Non-pigmented ciliary epithelial cell (primary cell): ENCODE data around the gene RPL39L.
"Not testable (repeated sequence)": the region's sequence is repeated elsewhere in the genome, so short reads cannot be mapped to it uniquely, and the experiment has no call there.

ENCODE experiments used
- DNase-seq: peaks from one replicate; pipeline ENCODE4 v3.0.0-alpha.2; 2010; ENCODE audit warnings: low read depth

Gene RPL39L

DNA sequence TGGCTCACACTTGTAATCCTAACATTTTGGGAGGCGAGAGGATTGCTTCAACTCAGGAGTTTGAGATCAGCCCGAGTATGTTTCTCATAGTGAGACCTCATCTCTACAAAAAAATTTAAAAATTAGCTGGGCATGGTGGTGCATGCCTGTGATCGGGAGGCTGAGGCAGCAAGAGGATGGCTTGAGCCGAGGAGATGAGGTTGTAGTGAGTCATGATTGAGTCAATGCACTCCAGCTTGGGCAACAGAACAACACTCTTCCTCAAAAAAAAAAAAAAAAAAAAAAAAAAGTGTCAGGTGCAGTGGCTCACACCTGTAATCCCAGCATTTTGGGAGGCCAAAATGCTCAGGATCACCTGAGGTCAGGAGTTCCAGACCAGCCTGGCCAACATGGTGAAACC is 2.4 kb downstream of the RPL39L start:
- DNase-seq, result peak; percentile 26

DNA sequence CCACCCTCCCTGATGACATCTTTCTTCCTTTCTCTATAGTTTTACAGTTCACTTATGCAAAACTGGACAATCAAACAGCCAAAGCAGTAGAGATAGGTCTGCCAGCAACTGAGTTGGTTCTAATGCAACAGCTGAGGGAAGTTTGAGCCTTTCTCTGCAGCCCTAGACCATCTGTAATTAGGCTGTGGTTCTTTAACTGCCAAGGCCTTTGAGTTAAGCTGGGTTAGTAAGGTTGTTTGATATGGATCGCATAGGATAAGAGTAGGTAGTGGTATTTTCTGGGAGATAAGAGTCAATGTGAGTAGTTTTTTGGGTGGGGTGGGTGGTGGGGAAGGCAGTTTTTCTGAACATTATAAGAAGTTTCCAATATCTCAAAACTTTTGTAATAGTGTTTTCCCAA is 3.0 kb downstream of the RPL39L start:
- DNase-seq, result no peak

DNA sequence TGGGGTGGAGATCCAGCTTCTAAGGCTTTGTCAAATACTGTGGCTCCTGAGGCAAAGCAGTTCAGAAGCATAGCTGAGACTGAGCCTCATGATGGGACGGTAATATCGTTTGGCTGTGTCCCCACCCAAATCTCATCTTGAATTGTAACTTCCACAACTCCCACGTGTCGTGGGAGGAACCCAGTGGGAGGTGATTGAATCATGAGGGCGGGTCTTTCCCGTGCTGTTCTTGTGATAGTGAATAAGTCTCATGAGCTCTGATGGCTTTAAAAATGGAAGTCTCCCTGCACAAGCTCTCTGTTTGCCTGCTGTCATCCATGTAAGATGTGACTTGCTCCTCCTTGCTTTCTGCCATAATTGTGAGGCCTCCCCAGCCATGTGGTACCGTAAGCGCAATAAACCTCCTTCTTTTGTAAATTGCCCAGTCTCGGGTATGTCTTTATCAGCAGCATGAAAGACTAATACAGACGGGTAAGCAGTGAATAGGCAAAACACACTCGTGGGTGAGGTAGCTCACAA is 4.1 kb downstream of the RPL39L start:
- not testable (repeated sequence) for DNase-seq

DNA sequence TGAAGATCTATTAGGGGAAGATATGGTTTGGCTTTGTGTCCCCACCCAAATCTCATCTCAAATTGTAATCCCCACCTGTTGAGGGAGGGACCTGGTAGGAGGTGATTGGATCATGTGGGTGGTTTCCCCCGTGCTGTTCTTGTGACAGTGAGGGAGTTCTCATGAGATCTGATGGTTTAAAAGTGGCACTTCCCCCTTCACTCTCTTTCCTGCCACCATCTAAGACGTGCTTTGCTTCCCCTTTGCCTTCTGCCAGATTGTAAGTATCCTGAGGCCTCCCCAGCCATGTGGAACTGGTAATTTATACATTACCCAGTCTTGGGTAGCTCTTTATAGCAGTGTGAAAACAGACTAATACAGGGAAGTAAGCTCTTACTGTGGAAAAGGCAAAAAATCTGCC is 6.1 kb downstream of the RPL39L start:
- DNase-seq, result not testable (repeated sequence)

DNA sequence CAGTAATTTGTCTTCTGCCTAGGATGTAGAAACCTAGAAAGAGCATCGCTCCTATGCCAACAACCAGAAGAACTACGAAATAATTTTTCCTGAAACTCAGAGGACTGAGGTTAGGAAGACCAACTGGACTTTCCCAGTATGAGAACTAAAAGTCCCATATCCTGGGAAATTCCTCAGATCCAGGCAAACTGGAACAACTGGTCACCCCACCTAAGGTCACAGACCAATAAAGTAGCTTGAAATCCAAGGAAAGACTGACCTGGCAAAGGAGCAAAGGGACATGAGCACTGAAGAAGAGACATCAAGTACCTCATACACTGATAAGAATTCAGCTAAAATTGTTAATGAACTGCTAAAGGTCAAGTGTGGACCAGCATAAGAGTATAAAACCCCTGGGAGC is 6.6 kb downstream of the RPL39L start:
- DNase-seq, result no peak

DNA sequence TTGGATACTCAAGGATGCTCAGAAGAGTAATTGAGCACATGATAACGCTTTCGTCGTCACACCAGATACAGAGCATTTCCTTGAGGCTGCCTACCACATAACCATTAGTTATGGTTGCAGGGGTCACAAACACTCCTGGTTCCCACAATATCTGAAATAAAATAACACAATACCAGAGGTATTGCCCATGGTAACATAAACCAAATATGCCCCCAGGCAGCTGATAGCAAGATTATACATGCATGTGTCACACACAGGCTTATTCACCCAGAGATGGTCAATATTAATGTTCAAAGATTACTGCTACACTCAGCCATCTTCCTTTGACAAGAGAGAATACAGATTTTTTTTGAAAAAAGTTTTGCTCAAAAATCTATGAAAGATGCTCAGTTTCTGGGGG is 7.3 kb downstream of the RPL39L start:
- DNase-seq, result no peak

DNA sequence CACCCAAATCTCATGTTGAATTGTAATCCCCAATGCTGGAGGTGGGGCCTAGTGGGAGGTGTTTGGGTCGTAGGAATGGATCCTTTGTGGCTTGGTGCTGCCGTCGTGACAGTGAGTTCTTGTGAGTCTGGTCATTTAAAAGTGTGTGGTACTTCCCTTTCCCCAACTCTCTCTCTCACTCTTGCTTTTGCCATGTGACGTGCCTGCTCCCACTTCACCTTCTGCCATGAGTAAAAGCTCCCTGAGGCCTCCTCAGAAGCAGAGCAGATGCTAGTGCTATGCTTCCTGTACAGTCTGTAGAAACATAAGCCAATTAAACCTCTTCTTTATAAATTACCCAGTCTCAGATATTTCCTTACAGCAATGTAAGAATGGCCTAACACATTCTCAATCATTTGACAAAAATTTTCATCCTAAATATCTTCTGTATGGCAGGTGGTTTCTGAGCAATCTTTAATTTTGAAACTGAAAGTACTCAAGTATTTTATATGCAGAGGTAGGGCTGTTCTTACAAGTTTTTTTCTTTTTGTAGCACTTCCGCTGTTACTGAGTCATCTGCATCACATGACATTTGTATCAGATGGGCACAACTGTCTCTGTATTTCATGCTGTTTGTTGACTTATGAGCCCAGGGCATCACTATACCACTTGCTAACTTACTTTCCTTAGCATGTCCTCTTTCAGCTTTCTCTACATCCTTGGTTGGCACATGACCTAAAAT is 8.8 kb downstream of the RPL39L start:
- DNase-seq, result peak; percentile 20

DNA sequence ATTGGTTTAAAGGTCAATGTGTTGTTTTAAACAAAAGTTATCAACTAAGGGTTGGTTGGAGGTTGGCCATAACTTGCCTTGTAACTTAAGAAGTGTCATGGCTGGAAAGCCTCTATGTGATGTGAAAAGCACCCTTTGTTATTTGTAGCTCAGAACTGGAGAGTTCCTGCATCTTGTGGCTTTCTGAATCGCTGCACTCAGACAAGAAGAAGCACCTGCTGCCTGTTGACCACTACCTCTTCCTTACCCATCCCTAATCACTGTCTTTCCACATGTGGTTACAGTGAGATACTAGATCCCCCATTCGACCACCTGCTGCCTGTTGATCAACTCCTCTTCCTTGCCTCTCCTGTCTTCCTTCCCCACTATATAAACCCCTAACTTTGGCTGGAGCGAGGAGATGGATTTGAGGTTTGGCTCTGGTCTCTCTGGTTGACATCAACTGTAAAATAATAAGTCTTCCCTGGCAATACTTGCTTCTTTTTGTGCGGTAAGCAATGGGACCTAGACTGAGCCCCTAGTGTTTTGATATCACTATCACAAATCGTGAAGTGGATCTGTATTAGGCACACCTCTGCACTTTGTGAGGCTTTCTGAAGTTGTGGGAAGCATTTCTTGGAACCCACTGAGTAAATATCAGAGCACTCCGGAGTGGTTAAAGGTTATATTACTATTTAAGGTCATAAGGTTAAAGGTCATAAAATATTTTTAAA is 13.8 kb downstream of the RPL39L start:
- no peak for DNase-seq

DNA sequence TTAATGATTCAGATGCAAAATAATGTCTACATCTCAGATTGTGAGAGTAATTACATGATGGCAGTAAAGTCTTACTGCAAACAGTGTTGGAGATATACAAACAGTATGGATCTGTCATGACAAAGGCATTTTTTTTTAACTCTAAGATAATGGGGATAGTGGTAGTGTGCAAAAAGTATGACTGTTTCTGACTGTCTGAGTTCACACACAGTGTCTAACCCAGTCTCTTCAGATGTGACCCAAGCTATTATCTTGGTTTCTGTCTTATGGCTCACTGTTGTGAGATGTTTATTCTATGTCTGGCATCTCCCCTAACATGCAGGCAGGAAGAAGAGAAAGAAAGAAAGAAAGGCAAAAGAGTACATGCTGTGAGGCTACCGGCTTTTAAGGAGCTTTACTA is 17.0 kb downstream of the RPL39L start:
- DNase-seq, result no peak

DNA sequence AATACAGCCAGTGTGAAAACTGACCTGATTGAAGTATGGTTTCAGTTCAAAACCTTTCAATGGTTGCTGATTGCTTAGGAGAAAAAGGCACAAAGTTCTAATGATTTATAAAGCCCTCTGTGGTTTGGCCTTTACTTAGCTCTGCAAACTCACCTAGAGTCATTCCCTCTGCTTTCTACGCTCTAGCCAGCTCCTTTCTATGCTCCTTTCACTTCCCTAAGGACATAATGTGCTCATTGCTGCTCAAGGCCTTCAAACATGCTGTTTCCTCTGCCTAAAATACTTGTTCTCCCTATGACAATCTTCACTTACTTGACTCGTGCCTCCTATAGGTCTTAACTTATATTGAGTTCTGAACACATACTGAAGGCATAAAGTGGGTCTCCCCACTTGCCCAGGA is 19.0 kb downstream of the RPL39L start:
- DNase-seq, result no peak

DNA sequence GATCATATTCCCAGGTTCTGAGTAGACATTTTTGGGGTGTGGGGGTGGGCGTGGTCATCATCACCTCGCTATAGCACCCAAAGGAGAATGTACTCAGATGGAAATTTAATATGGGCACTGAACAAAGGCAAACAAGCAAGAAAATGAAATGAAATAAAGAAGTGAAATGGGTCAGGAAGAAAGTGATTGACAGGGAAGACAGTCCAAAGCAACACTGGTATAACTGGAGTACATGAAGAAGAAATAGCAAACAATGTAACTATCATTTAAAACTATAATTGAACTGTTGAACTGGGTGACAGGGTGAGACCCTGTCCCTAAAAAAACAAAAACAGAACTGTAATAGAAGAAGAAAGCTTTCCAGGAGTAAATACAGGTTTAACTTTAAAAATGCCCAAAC is 24.8 kb downstream of the RPL39L start:
- no peak for DNase-seq

DNA sequence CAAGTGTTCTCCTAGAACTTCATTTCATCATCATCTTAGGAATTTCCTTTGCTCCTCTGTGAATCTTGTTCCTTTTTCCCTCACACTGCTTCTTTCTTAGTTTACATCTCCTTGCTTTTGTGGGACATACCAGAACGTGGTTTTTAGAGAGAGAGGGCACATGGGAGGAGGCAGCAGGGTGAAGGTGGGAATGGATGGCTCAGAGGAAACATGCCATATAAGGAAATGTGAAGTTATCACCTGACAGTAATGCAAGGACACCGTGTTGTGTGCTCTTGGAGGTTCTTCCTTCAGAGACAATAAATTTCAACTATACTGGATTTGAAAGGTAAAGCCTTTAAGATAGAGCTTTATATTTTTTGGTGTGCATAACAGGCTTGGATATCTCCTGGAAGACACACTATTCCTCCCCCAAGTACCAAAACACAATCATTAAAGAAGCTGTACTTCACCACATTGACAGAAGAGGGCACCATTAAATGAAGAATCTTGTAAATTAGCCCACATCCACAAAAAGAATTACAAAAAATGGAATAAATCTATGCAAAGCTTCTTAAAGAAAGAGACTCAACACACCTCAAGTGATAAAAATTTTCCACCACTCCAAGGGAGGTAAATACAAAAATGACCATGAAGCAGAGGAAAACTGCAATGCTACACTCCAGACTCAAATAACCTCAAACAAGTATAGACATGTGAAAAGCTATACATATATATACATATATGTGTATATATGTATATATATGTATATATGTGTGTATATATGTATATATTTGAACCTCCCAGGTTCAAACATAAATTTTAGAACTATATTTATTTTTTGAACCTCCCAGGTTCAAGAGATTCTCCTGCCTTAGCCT is 26.1 kb downstream of the RPL39L start:
- no peak for DNase-seq

DNA sequence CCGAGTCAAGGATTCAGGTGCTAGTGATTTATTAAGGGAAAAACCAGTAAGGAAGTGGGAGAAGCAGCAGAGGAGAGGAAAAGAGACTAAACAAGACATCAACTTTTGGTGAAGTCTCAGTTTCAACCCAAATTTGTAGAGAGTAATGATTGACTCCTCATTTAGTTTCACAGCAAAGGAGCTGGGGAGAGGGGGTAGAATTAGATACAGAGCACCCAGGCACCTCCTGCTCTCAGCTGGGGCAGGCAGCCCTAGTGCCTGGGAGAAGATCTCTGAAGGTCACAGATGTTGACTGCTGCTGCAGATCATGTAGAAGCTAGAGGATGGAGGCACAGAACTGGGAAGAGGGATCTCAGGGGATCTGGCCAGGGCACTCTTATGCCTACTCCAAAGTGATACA is 29.1 kb downstream of the RPL39L start:
- DNase-seq, result no peak

DNA sequence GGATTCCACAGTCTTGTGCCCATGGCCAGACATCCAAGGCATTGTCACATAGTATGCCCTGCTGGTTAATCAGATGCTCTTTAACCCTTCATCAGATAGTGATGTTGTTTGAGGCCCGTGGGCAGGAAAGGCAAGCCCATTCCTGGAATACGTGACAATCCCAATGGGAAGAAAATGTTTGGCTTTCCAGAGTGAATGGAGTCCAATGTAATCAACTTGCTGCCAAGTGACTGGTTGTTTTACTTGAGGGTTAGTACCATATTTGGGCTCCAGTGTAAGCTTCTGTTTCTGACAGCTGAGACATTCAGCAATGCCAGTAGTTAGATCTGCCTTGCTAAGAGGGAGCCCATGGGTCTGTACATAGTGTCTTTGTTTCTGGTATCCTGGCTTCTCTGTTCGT is 31.3 kb downstream of the RPL39L start:
- no peak for DNase-seq

DNA sequence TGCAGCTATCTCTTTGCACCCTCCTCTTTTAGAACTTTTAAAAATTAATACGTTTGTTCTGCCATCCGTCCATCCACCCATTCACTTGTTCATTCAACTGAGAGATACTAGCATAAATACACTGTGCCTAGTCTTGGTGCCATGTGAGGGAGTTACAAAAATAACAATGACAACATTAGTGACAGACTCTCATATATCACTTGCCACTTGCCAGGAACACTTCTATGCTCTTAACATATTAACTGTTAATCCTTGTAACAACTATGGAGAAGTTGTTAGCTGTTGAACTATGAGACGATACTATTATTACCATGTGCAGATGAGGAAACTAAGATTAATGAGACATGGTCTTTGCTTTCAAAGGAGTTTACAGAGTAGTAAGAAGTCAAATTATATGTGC is 33.6 kb downstream of the RPL39L start:
- no peak for DNase-seq

DNA sequence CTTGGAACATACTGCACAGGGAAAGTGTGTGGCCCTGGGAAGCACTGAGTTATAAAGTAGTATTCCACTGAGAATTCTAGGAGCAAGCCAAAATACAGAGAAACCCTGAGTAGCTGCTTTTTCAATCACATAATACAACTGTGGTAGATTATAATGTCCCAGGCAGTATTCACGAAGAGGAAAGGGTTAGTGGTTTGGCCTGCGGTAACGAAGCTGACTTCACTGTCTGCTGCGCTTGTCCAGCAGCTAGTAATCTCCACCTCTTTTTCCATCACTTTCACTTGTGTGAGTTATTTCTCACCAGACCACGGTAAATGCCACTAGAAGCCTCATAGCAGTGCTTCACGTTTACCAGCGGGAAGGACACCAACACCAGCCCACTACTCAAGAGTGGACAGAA is 34.4 kb downstream of the RPL39L start:
- DNase-seq, result peak; percentile 28

DNA sequence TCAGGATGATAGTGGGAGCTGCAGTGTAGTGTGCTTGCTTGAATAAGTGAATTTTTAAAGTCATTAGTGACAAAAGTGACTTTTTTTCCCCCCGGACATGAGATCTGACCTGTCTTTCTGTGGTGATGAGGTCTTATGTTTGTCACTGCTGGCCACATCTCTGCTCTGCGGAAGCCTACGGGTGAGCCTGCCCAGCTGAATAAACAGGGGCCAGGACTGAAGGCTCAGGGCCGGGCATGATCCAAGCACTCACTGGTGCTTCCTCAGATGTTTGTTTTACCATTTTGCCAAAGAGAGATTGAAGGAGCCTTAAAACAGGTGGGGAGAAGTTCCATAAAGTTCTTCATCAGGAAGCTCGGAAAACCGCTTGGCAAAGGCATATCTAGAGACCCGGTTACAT is 35.0 kb downstream of the RPL39L start:
- DNase-seq, result no peak

DNA sequence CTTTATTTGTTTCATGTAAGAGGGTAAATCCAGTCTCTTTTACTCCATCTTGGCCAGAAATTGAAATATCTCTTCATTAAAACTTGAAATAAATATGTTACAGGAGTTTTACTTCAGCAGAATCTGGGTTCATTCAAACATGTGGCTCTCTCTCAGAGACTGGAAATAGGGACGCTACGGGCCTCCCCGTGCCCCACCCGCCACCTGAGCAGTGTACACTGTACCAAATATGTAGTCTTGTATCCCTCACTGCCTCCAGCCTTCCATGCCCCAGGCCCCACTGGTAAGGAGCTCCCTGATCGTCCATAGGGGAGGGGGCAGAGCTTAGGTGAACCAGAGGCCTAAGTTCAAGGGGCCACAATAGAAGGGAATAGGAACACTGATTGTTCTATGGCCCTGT is 36.0 kb downstream of the RPL39L start:
- DNase-seq, result no peak

DNA sequence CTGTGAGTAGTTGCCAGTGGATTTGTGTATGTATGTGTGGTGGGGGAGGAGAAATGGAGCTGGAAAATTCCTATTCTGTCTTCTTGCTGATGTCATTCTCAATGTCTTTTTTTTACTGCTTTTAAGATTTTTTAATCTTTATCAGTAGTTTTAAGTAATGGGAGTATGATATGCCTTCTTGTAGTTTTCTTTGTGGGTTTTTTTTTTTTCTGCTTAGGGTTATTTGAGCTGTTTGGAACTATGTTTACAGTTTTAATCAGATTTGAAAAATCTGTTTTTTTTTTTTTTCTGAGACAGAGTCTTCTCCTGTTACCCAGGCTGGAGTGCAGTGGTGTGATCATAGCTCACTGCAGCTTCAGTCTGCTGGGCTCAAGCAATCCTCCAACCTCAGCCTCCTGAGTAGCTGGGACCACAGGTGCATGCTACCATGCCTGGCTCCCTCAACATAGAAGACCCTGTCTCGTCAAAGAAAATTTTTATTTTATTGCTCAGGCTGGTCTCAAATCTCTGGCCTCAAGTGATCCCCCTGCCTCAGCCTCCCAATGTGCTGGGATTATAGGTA is 37.1 kb downstream of the RPL39L start:
- no peak for DNase-seq

DNA sequence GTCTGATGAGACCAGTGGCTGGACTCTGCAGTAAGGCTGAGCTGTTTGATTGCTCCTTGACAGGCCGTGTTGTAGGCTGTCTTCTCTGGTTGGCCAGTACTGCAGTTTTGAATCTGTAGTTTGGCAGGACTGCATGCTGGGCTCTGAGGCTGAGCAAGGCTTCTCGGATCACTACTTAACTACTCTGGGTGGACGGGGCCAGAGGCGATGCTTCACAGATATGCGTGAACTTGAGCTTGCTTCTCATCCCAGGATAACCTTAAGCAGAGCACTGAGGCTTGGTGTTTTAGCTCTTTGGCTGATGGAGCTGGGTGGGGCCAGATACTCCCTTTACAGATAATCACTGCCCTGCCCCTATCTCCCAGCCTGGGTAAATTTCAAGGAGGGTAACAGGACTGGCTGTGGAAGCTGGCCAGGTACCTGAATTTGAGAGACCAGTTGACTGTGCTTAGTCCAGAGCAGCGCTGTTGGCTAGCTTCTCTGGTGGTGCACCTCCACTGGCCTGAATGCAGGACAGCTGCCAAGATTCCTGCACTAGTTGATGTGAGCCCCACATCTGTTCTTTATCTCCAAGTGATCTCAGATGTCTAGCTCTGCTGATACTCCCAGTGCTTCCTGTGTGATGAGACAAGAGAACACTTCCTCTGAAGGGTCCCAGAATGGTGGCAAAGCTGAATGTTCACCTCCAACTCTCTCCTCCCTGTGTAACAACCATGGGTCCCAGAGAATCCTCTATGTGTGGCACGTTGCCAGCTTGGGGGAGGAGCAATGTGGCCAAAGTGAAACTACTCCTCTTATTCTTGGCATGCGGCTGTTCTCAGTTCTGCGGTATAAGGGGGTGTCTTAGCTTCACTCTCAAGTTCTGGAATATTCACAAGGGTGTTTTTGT is 37.9 kb downstream of the RPL39L start:
- DNase-seq, result peak; percentile 56

DNA sequence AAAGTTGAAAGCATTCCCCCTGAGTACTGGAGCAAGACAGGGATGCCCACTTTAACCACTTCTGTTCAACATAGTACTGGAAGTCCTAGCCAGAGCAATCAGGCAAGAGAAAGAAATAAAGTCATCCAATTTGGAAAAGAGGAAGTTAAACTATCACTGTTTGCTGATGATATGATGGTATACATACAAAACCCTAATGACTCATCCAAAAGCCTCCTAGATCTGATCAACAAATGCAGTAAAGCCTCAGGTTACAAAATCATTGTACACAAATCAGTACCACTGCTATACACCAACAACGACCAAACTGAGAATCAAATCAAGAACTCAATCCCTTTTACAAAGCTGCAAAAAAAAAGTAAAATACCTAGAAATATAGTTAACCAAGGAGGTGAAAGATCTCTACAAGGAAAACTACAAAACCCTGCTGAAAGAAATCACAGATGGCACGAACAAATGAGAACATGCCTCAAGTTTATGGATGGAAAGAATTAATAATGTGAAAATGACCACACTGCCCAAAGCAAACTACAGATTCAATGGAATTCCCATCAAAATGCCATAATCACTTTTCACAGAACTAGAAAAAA is 40.3 kb downstream of the RPL39L start:
- DNase-seq, result peak; percentile 4
